ENCODE data around the gene FAM199X. TPM values are rescaled to one million over a fixed set of nuclear protein-coding genes. Genes with fewer than 3 reads are reported as not detected.

FAM199X gene
- total RNA-seq (2022; extraction: Qiagen RNA extraction), result 13.8 to 18.8 TPM (median 17.5 TPM) in 5 replicates

DNA sequence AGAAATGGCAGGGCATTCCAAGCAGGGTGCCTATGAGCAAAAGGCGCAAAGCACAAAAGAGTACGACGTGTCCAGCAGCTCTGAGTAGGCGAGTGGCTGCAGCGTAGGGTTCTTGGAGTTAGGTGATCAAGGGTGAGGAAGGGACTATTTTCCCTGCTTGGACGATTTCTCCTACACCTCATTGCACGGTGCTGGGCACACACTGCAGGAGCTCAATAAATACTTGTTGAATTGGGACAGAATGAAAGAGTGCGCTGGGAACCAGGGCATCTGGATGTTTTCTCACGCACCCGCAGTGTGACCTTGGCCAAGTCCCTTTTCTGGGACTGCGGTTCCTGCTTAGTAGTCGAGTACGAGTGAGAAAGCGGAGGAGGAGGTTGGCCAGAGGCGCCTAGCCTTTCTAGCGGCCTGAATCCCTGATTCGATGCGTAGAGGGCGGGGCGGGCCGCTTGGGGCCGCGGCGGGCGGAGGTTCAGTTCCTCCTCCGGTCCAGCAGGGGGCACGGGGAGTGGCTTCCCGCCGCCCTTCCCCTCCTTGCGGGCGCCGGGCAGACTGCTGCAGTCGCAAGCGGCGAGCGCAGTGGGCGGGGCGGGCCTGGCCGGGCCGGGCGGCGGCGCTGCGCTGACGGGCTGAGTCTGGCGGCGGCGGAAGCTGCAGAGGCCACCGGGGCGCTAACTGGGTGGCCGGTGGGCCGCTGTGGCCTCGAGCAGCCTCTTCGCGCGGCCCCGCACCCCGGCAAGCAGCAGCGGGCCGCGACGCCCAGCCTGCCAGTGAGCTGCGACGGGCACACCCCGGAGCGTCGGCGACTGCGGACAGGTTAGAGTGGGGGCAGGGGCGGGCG is at the start of gene FAM199X:
FAM199X (plus strand) TSS at position 560 of the 841 bp plus-strand sequence. CDS start 333 bp downstream, outside the sequence.

DNA sequence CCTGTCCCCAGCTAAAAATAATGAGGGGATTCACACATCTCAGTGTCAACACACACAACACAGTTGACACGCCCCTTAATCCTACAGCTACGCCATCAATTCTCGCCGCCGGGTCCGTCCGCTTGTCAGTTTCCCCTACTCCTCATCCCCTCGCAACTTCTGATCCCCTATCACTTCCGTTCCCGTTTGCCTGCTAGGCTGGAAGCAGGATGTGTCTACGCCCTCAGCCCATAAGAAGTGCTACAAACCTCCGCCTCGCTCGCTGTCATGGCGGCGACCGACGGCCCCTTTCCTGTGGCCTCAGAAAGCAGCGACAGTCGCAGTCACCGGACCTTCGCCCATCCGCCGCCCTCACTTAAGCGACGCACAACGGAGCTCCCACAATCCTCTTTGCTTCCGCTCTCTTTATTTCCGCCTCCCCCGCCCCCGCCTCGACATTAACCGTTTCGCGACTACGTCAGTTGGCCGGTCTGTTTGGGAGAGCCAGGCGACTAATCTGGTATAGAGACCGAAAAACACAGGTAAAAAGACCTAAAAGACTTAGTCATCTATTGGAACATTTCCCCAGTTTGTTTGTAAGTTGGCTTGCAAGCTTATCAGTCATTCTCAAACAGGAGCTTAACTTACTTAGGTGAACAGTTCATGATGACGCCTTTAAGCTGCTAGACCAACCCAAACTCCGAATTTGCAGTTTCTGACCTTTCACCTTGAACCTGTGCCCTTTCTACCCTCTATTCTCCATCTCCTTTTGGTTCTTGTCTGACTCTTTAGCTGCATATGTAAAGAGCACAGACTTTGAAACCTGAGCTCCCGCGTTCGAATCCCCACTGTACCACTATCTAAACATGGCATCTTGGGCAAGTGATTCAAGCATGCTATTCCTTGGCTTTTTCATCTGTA is 9.4 kb upstream of the FAM199X start, which contains the start of gene SLC25A53:
SLC25A53 (minus strand) TSS at position 380 of the 900 bp plus-strand sequence. CDS start 51,752 bp downstream, outside the sequence.

Other genes starting within 250 kb of the FAM199X start
- gene TMSB15B, start 203.8 kb upstream of the FAM199X start, total RNA-seq (2022; extraction: Qiagen RNA extraction), result 5.0 to 8.8 TPM (median 6.9 TPM) in 5 replicates
- gene H2BW1, start 152.7 kb upstream of the FAM199X start, total RNA-seq (2022; extraction: Qiagen RNA extraction), result not detected in 5 replicates
- gene H2BW2, start 126.5 kb upstream of the FAM199X start, total RNA-seq (2022; extraction: Qiagen RNA extraction), result not detected in 5 replicates
- 0.07 to 0.33 TPM (median 0.23 TPM) in 4 of 5 replicates, not detected in the other for gene TMSB15C, start 90.2 kb upstream of the FAM199X start, total RNA-seq (2022; extraction: Qiagen RNA extraction)
- 0.14 to 0.25 TPM in 2 of 5 replicates, not detected in the others for gene ZCCHC18, start 53.9 kb upstream of the FAM199X start, total RNA-seq (2022; extraction: Qiagen RNA extraction)
- 3.8 to 4.9 TPM (median 4.4 TPM) in 5 replicates for gene SLC25A53, start 9.4 kb upstream of the FAM199X start, total RNA-seq (2022; extraction: Qiagen RNA extraction)
- 0.10 to 0.11 TPM in 2 of 5 replicates, not detected in the others for gene ESX1, start 88.5 kb downstream of the FAM199X start, total RNA-seq (2022; extraction: Qiagen RNA extraction)